Suprapubic skin (tissue), 3 donors: ENCODE data around the gene FSIP1.

Experiments
- CTCF ChIP-seq, 2 donors: fragments of 200-600 bp in 1 of 2; fragments of 450-650 bp in 1 of 2; sonication (generic) in 1 of 2; IDR thresholded peaks; one replicate each; pipeline ENCODE4 v1.5.1; 2016 to 2019; ENCODE audit warnings: antibody characterized with exemption in 2 of 2, mild to moderate bottlenecking in 1 of 2, moderate library complexity in 1 of 2
- POLR2A ChIP-seq, 2 donors: fragments of 450-650 bp; IDR thresholded peaks; one replicate each; pipeline ENCODE4 v1.6.1; 2017; ENCODE audit warnings: antibody characterized with exemption in 2 of 2, mild to moderate bottlenecking in 2 of 2, moderate library complexity in 2 of 2

DNA sequence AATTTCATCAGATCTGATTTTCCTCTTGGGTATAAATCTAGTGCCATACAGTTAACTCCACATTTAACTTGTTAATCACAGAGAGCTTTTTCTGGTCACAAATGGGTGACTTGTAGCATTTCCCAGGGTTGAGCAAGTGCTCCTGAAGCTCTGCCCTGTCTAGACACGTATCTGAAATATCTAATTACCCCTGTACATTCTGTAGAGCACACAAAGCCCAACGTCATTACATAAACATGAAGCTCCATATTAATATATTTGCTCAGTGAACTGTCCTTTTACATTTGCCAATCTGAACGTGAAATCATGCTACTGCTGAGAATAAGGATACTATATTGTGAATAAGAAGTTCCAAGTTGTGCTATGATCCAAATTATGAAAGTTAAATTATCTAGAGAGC is 152.7 kb downstream of the FSIP1 start:
- TF ChIP-seq CTCF (IDR thresholded peaks at IDR 0.05) (no peak), POLR2A (IDR thresholded peaks at IDR 0.05) (no peak)
